Sigmoid colon (tissue), 7 donors: Measurements from ENCODE around the gene NUP98. TPM values are rescaled to one million over a fixed set of nuclear protein-coding genes. Genes with fewer than 3 reads are reported as not detected.

Source experiments
- DNase-seq: peaks from one replicate; pipeline ENCODE4 v3.0.0-alpha.2; 2019
- H3K27ac ChIP-seq, 4 donors: fragments of 200-600 bp; sonication (generic); one replicate each; pipeline ENCODE4 v1.5.1; 2016 to 2019; ENCODE audit warnings: mild to moderate bottlenecking in 1 of 4
- H3K27me3 ChIP-seq, 3 donors: fragments of 200-600 bp; sonication (generic); one replicate each; pipeline ENCODE4 v1.5.1; 2019; ENCODE audit warnings: mild to moderate bottlenecking in 1 of 3
- H3K36me3 ChIP-seq, 4 donors: fragments of 200-600 bp; sonication (generic); one replicate each; pipeline ENCODE4 v1.5.1; 2016 to 2019
- H3K4me1 ChIP-seq, 4 donors: fragments of 200-600 bp; sonication (generic); one replicate each; pipeline ENCODE4 v1.5.1; 2017 to 2019
- H3K4me3 ChIP-seq, 4 donors: fragments of 200-600 bp; sonication (generic); one replicate each; pipeline ENCODE4 v1.5.1; 2017 to 2019; ENCODE audit warnings: mild to moderate bottlenecking in 2 of 4, moderate library complexity in 1 of 4
- H3K9me3 ChIP-seq, 4 donors: fragments of 200-600 bp in 3 of 4; sonication (generic) in 3 of 4; one replicate each; pipeline versions ENCODE4 v1.5.1 to v1.6.1; 2013 to 2019
- EP300 ChIP-seq, 4 donors: sonication (generic); formaldehyde crosslinking; IDR thresholded peaks; one replicate each; pipeline ENCODE4 v1.6.1; 2017; ENCODE audit warnings: antibody characterized with exemption in 4 of 4
- POLR2A ChIP-seq, 2 donors: fragments of 450-650 bp; IDR thresholded peaks; one replicate each; pipeline ENCODE4 v1.6.1; 2016; ENCODE audit warnings: antibody characterized with exemption in 2 of 2, mild to moderate bottlenecking in 2 of 2, moderate library complexity in 2 of 2
- POLR2AphosphoS5 ChIP-seq, 4 donors: sonication (generic); formaldehyde crosslinking; IDR thresholded peaks; one replicate each; pipeline ENCODE4 v1.6.1; 2017; ENCODE audit warnings: antibody characterized with exemption in 4 of 4
- WGBS, 2 donors: extraction: QIAGEN DNeasy Blood & Tissue Kit; methylation state at CpG; one replicate each; pipeline ENCODE4 v1.1.7; 2013; 5-methylcytosine and 5-hydroxymethylcytosine counted together
- intact Hi-C: fragments of 100-400 bp; cut with DNase I; formaldehyde crosslinking; loops from one replicate; pipeline ENCODE4 v1.15.1; 2023
- polyA plus RNA-seq, 3 donors: library from polyadenylated mRNA; stranded (reverse); fragments of 200-250 nt; gene quantifications; one replicate each; pipeline ENCODE4 v1.2.3, GENCODE V29; 2013
- total RNA-seq, 4 donors: library from RNA; depleted of rRNA; stranded (reverse); fragments of >200 nt; gene quantifications; one replicate each; pipeline ENCODE4 v1.1.0, GENCODE V29; 2016
- TF ChIP-seq, protein P1 (sequence below), 4 experiments: fragments of 450-650 bp in 3 of 4; fragments of 200-600 bp in 1 of 4; IDR thresholded peaks; one replicate each; pipeline ENCODE4 v1.5.1; 2016 to 2019; ENCODE audit warnings: antibody characterized with exemption in 4 of 4, mild to moderate bottlenecking in 3 of 4, moderate library complexity in 2 of 4
- donor health status: healthy with polysubstance abuse.
- donor health status: Bipolar disorder and iron deficiency.
- donor health status: healthy.

The NUP98 gene
- total and polyA plus RNA-seq, 7 donors, result 14.4 to 158 (median 83.5) TPM

DNA sequence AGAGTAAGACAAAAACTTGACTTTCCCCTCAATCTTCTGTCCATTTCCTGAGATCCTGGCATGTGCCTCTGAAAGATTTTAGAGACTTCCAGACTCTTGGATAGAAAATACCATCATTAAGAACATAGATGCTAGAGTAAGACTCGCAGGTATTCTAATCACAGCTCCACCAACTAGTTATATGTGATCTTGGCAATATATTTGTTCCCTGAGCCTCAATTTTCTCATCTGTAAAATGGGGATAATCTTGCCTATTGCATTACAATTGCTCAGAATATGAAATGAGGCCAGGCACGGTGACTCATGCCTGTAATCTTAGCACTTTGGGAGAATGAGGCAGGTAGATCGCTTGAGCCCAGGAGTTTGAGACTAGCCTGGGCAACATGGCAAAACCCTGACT, 32.7 kb upstream of the NUP98 start:
- Histone ChIP-seq H3K4me3 (no peak overlapping the region), H3K4me1 (peaks cover 2 to 22% (median 12%) of the 10 kb centered on the region in 4 donors), H3K27ac (no peak overlapping the region), H3K27me3 (no peaks in the 10 kb centered on the region), H3K9me3 (no peaks in the 10 kb centered on the region), H3K36me3 (peaks cover 12 to 46% (median 17%) of the 10 kb centered on the region in 4 donors)
- DNase-seq, result no peak
- TF ChIP-seq POLR2AphosphoS5 (IDR thresholded peaks at IDR 0.05) (no peak), EP300 (IDR thresholded peaks at IDR 0.05) (no peak), POLR2A (IDR thresholded peaks at IDR 0.05) (no peak)
- TF ChIP-seq, protein P1, sequence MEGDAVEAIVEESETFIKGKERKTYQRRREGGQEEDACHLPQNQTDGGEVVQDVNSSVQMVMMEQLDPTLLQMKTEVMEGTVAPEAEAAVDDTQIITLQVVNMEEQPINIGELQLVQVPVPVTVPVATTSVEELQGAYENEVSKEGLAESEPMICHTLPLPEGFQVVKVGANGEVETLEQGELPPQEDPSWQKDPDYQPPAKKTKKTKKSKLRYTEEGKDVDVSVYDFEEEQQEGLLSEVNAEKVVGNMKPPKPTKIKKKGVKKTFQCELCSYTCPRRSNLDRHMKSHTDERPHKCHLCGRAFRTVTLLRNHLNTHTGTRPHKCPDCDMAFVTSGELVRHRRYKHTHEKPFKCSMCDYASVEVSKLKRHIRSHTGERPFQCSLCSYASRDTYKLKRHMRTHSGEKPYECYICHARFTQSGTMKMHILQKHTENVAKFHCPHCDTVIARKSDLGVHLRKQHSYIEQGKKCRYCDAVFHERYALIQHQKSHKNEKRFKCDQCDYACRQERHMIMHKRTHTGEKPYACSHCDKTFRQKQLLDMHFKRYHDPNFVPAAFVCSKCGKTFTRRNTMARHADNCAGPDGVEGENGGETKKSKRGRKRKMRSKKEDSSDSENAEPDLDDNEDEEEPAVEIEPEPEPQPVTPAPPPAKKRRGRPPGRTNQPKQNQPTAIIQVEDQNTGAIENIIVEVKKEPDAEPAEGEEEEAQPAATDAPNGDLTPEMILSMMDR (IDR thresholded peaks at IDR 0.05), result no peak
- WGBS, 2 donors, result 93 to 97% methylated on average over 3 of the region's 3 CpGs
- intact Hi-C loops, result no loop called here

DNA sequence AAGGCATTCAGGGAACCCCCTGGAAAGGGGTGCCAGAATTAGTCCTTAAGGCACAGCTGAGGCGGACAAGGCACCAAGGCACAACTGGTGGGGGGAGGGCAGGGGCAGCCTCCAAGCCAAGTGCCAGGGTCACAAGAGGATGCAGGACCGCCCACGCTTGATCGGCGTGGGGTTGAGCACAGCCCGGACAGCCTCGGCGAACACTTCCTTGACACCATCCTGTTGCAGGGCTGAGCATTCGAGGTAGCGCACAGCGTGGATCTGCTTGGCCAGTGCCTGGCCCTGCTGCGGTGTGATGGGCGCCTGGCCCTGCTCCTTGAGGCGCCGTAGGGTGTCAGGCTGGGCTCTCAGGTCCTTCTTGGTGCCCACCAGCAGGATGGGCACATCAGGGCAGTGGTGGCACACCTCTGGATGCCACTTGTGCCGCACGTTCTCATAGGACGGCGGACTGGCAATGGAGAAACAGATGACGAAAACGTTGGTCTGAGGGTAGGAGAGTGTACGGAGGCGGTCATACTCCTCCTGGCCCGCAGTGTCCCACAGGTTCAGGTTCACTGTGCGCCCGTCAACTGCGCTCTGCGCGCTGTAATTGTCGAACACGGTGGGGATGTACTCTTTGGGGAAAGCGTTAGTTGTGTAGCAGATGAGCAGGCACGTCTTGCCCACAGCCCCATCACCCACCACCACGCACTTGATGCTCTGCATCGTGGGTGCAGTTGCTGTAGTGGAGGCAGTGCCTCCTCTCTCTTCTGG, 30.3 kb upstream of the NUP98 start:
- Histone ChIP-seq H3K9me3 (no peaks in the 10 kb centered on the region), H3K27ac (no peak overlapping the region), H3K4me3 (no peak overlapping the region), H3K4me1 (peaks cover 0 to 6% (median 1%) of the 10 kb centered on the region in 4 donors), H3K36me3 (peaks cover 12 to 41% (median 17%) of the 10 kb centered on the region in 4 donors), H3K27me3 (no peaks in the 10 kb centered on the region)
- intact Hi-C loops, result no loop called here
- WGBS, 2 donors, result 93 to 95% methylated on average over 35 of the region's 35 CpGs
- no peak for TF ChIP-seq POLR2AphosphoS5 (IDR thresholded peaks at IDR 0.05)
- no peak for TF ChIP-seq EP300 (IDR thresholded peaks at IDR 0.05)
- TF ChIP-seq, protein P1 (IDR thresholded peaks at IDR 0.05), result no peak
- no peak for TF ChIP-seq POLR2A (IDR thresholded peaks at IDR 0.05)
- DNase-seq, result no peak

DNA sequence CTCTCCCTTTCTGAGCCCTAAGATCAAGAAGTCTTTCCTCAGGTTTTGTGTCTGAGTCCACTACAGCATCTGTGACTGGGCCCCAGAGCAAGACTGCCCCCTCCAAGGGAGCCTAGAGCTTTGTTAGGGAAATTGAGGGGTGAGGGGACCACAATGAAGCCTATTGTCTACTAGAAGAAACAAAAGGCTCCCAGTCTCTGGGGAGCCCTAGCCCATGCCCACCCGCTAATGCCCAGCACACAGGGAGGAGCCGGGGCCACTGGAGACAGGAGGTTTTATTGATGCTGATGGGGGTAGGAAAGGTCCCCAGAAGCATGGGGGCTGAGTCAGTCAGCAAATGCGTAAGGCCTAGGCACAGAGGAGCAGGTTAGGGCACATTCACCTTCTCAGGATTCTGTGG, 29.4 kb upstream of the NUP98 start:
- no peaks in the 10 kb centered on the region for H3K27me3 ChIP-seq
- H3K9me3 ChIP-seq, result no peaks in the 10 kb centered on the region
- 96 to 98% methylated on average over 3 of the region's 3 CpGs for WGBS, 2 donors
- no peak overlapping the region for H3K4me3 ChIP-seq
- no peak overlapping the region for H3K27ac ChIP-seq
- H3K36me3 ChIP-seq, result peaks cover 7 to 41% (median 17%) of the 10 kb centered on the region in 4 donors
- DNase-seq, result no peak
- TF ChIP-seq POLR2A (IDR thresholded peaks at IDR 0.05) (no peak), POLR2AphosphoS5 (IDR thresholded peaks at IDR 0.05) (no peak), EP300 (IDR thresholded peaks at IDR 0.05) (no peak)
- TF ChIP-seq, protein P1 (IDR thresholded peaks at IDR 0.05), result no peak
- H3K4me1 ChIP-seq, result no peaks in the 10 kb centered on the region
- intact Hi-C loops, result no loop called here

DNA sequence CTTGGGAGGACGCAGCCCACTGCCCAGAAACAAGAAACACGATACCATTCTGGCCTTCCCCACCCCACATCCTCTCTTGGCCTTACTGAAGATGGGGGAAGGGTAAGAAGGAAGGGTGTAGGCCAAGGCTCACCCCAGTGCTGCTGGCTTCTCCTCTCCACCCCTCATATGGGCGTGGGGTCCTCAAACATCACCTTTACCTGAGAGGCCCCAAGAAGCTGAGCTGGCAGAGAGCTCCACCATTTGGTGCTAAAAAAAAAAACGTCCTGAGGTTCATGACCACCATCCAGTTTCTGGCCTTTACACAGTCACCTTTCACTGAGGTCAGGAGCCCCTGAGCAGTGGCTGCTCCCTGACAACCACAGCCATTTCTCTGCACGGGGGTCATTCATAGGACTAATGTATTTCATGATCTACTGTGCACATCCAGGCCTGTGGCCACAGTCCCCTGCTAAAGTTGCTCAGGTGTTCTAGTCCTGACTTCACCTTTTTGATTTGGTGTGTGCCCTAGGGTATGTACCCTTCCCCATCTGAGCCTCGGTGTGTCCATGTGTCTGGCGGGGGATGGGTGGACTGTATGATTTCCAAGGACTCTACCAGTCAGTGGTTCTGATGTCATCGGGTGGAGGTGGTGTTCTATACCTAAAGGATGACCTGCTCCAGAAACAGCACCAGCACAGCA, 28.3 kb upstream of the NUP98 start:
- WGBS, 2 donors, result 82 to 87% methylated on average over 8 of the region's 8 CpGs
- H3K9me3 ChIP-seq, result no peaks in the 10 kb centered on the region
- TF ChIP-seq EP300 (IDR thresholded peaks at IDR 0.05) (no peak), POLR2A (IDR thresholded peaks at IDR 0.05) (no peak), POLR2AphosphoS5 (IDR thresholded peaks at IDR 0.05) (no peak)
- TF ChIP-seq, protein P1 (IDR thresholded peaks at IDR 0.05), result no peak
- no peaks in the 10 kb centered on the region for H3K27me3 ChIP-seq
- H3K4me1 ChIP-seq, result no peaks in the 10 kb centered on the region
- H3K4me3 ChIP-seq, result no peak overlapping the region
- H3K36me3 ChIP-seq, result peaks cover 7 to 33% (median 17%) of the 10 kb centered on the region in 4 donors
- DNase-seq, result no peak
- no peak overlapping the region for H3K27ac ChIP-seq
- intact Hi-C loops, result no loop called here
